HepG2 (cell line): Measurements from ENCODE around the gene PNKD. TPM values are rescaled to one million over a fixed set of nuclear protein-coding genes. Genes with fewer than 3 reads are reported as not detected.

Source experiments
- ADNP ChIP-seq: sonication (generic); formaldehyde crosslinking; IDR thresholded peaks from 2 replicates; pipeline ENCODE4 v1.4.0; 2020; ENCODE audit warnings: missing genetic modification reagents
- CBX5 ChIP-seq: sonication (generic); formaldehyde crosslinking; IDR thresholded peaks from 2 replicates; pipeline ENCODE4 v1.4.0; 2020; ENCODE audit warnings: missing genetic modification reagents, borderline replicate concordance
- FOSL1 ChIP-seq: sonication (generic); formaldehyde crosslinking; IDR thresholded peaks from 2 replicates; pipeline ENCODE4 v1.9.0; 2021; ENCODE audit warnings: missing genetic modification reagents, borderline replicate concordance
- HMGA1 ChIP-seq: sonication (generic); formaldehyde crosslinking; conservative IDR thresholded peaks from 2 replicates; pipeline ENCODE4 v1.4.0; 2020; ENCODE audit warnings: missing genetic modification reagents
- IKZF1 ChIP-seq: fragments of 450-650 bp; IDR thresholded peaks from 2 replicates; pipeline ENCODE4 v1.7.1; 2016
- MATR3 ChIP-seq: sonication (generic); formaldehyde crosslinking; IDR thresholded peaks from 2 replicates; pipeline ENCODE4 v1.4.0; 2020; ENCODE audit warnings: missing genetic modification reagents
- MYNN ChIP-seq: sonication (generic); formaldehyde crosslinking; IDR thresholded peaks from 2 replicates; pipeline ENCODE4 v1.4.0; 2020; ENCODE audit warnings: mild to moderate bottlenecking, low read depth, missing genetic modification reagents
- NFKBIZ ChIP-seq: IDR thresholded peaks from 2 replicates; pipeline ENCODE4 v1.6.1; 2018; ENCODE audit warnings: missing genetic modification reagents, missing compliant biosample characterization
- NFYC ChIP-seq: IDR thresholded peaks from 2 replicates; pipeline ENCODE4 v1.6.1; 2016; ENCODE audit warnings: missing genetic modification reagents, missing compliant biosample characterization
- PCBP2 ChIP-seq: fragments of 200-400 bp; formaldehyde crosslinking; optimal IDR thresholded peaks from 2 replicates; pipeline ENCODE3; 2018; ENCODE audit warnings: low read length, low read depth; ENCODE audit not compliant: poor library complexity, severe bottlenecking
- PHF20 ChIP-seq: sonication (generic); formaldehyde crosslinking; IDR thresholded peaks from 2 replicates; pipeline ENCODE4 v1.5.0; 2020; ENCODE audit warnings: mild to moderate bottlenecking, missing genetic modification reagents
- RARG ChIP-seq: sonication (generic); formaldehyde crosslinking; IDR thresholded peaks from 2 replicates; pipeline ENCODE4 v1.4.0; 2020; ENCODE audit warnings: low read depth, mild to moderate bottlenecking, missing genetic modification reagents
- RBAK ChIP-seq: sonication (generic); formaldehyde crosslinking; IDR thresholded peaks from 2 replicates; pipeline ENCODE4 v1.5.1; 2020; ENCODE audit warnings: mild to moderate bottlenecking, missing genetic modification reagents
- RBM22 ChIP-seq: fragments of 200-400 bp; formaldehyde crosslinking; optimal IDR thresholded peaks from 2 replicates; pipeline ENCODE3; 2017; ENCODE audit warnings: mild to moderate bottlenecking, low read length, moderate library complexity
- RXRA ChIP-seq: sonication (generic); formaldehyde crosslinking; IDR thresholded peaks from 2 replicates; pipeline ENCODE4 v1.5.1; 2020; ENCODE audit warnings: missing genetic modification reagents
- SIX1 ChIP-seq: sonication (generic); formaldehyde crosslinking; IDR thresholded peaks from 2 replicates; pipeline ENCODE4 v1.4.0; 2020; ENCODE audit warnings: missing genetic modification reagents, borderline replicate concordance
- SP5 ChIP-seq: IDR thresholded peaks from 2 replicates; pipeline ENCODE4 v1.6.1; 2016; ENCODE audit warnings: low read depth, borderline replicate concordance
- TCF7L2 ChIP-seq: IDR thresholded peaks from 2 replicates; pipeline ENCODE4 v1.6.1; 2011; ENCODE audit warnings: mild to moderate bottlenecking, low read depth, low read length, moderate library complexity
- TGIF2 ChIP-seq: IDR thresholded peaks from 2 replicates; pipeline ENCODE4 v1.6.1; 2016; ENCODE audit warnings: control low read depth, missing compliant biosample characterization
- YEATS4 ChIP-seq: sonication (generic); formaldehyde crosslinking; IDR thresholded peaks from 2 replicates; pipeline ENCODE4 v1.4.0; 2020; ENCODE audit warnings: missing genetic modification reagents, borderline replicate concordance
- ZBTB21 ChIP-seq: sonication (generic); formaldehyde crosslinking; IDR thresholded peaks from 2 replicates; pipeline ENCODE4 v1.4.0; 2020; ENCODE audit warnings: missing genetic modification reagents
- ZBTB38 ChIP-seq: sonication (generic); formaldehyde crosslinking; IDR thresholded peaks from 2 replicates; pipeline ENCODE4 v1.5.1; 2020; ENCODE audit warnings: mild to moderate bottlenecking, missing genetic modification reagents
- ZBTB7A ChIP-seq: sonication (generic); formaldehyde crosslinking; IDR thresholded peaks from 2 replicates; pipeline ENCODE4 v1.8.0; 2022; ENCODE audit warnings: mild to moderate bottlenecking, missing genetic modification reagents
- ZNF20 ChIP-seq: sonication (generic); formaldehyde crosslinking; IDR thresholded peaks from 2 replicates; pipeline ENCODE4 v1.4.0; 2020; ENCODE audit warnings: mild to moderate bottlenecking, moderate library complexity, missing genetic modification reagents
- ZNF230 ChIP-seq: sonication (generic); formaldehyde crosslinking; IDR thresholded peaks from 2 replicates; pipeline ENCODE4 v1.4.0; 2020; ENCODE audit warnings: mild to moderate bottlenecking, missing genetic modification reagents
- ZNF432 ChIP-seq: sonication (generic); formaldehyde crosslinking; IDR thresholded peaks from 2 replicates; pipeline ENCODE4 v1.5.0; 2020; ENCODE audit warnings: missing genetic modification reagents, mild to moderate bottlenecking, borderline replicate concordance
- ZNF546 ChIP-seq: sonication (generic); formaldehyde crosslinking; conservative IDR thresholded peaks from 2 replicates; pipeline ENCODE4 v1.8.1; 2023; ENCODE audit warnings: mild to moderate bottlenecking, missing genetic modification reagents
- ZNF570 ChIP-seq: sonication (generic); formaldehyde crosslinking; IDR thresholded peaks from 2 replicates; pipeline ENCODE4 v1.4.0; 2020; ENCODE audit warnings: mild to moderate bottlenecking, missing genetic modification reagents, borderline replicate concordance
- ZNF589 ChIP-seq: sonication (generic); formaldehyde crosslinking; conservative IDR thresholded peaks from 2 replicates; pipeline ENCODE4 v1.8.0; 2022; ENCODE audit warnings: mild to moderate bottlenecking, moderate library complexity, missing genetic modification reagents
- ZNF644 ChIP-seq: IDR thresholded peaks from 2 replicates; pipeline ENCODE4 v1.6.1; 2016; ENCODE audit warnings: low read depth
- ZNF768 ChIP-seq: sonication (generic); formaldehyde crosslinking; IDR thresholded peaks from 2 replicates; pipeline ENCODE4 v1.4.0; 2020; ENCODE audit warnings: missing genetic modification reagents
- ZNF772 ChIP-seq: sonication (generic); formaldehyde crosslinking; IDR thresholded peaks from 2 replicates; pipeline ENCODE4 v1.5.0; 2020; ENCODE audit warnings: mild to moderate bottlenecking, missing genetic modification reagents
- polyA plus RNA-seq, 8 experiments: library from polyadenylated mRNA; depleted of rRNA in 3 of 8; stranded (reverse) in 7 of 8; unstranded in 1 of 8; fragments of >200 nt; fragmentation: Illumina TruSeq in 4 of 8; extraction: Trizol in 4 of 8; gene quantifications; 2 replicates each; pipeline versions ENCODE4 v1.2.1 to v1.2.3, GENCODE V29; 2011 to 2016; ENCODE audit warnings: low read depth in 4 of 8, missing spikeins in 1 of 8, mixed read lengths in 1 of 8; ENCODE audit not compliant: insufficient read depth in 1 of 8
- total RNA-seq, 5 experiments: library from RNA; depleted of rRNA; stranded (reverse); fragments of >200 nt; fragmentation: Illumina TruSeq; extraction: Trizol; gene quantifications; 2 replicates each; pipeline ENCODE4 v1.2.3, GENCODE V29; 2016; ENCODE audit warnings: low read depth in 1 of 5
- TF ChIP-seq, protein P1 (sequence below): sonication (generic); formaldehyde crosslinking; IDR thresholded peaks from 2 replicates; pipeline ENCODE4 v1.4.0; 2020; ENCODE audit warnings: mild to moderate bottlenecking, missing genetic modification reagents
- TF ChIP-seq, protein P2 (sequence below): sonication (generic); formaldehyde crosslinking; IDR thresholded peaks from 2 replicates; pipeline ENCODE4 v1.5.0; 2020; ENCODE audit warnings: missing genetic modification reagents, mild to moderate bottlenecking, borderline replicate concordance

The PNKD gene
- total and polyA plus RNA-seq, 2 of the 13 experiments (the other 11 are each of a cell fraction or from before 2014, with no cell fraction given), result 55.9 to 80.4 TPM

DNA sequence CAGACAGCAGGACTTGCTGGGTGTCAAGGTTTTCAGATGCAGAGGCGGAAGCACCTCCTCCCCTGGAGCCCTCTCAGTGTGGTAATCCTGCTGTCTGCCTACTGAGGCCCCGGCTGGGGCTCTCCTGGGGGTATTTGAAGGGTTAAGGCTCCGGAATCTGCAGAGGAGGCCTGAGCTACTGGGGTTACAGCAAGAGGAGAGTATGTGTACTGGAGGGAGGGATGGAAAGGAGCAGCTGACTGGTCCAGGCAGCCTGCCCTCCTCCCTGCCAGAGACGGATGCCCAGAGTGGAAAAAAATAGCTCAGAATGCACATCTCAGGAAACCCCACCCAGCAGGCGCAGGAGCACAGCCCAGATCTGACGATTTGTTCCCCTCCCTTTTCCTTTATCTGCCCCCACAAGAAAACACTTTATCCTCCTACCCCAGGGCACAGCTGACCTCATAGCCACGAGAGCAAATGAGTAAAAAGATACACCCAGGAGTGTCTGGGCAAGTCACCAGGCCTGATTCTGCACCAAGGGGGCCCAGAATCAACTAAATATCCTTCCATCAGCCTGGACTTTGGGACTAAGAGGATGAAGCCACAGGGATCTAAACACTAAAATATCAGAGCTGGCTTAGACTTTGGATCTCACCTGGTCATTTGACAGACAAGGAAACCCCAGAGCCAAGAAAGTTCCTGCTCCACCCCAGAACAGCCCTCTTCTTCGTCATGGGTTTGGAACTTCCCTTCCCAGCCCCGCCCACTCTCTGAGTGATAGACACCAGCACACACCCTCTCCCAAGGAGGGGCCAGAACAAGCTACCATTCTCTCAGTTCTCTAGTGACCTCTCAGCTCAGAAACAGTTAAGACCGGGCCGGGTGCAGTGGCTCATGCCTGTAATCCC is 16.5 kb downstream of the PNKD start (continued):
- TF ChIP-seq ZNF589 (CRISPR knock-in tag) (no peak), RBM22 (no peak), PCBP2 (no peak), RXRA (no peak; the same call in 1 of the 2 replicates), ZBTB38 (CRISPR knock-in tag) (no peak), TGIF2 (CRISPR knock-in tag) (peak; percentile 61), RARG (no peak), CBX5 (CRISPR knock-in tag) (no peak), ZNF644 (no peak), ZNF570 (CRISPR knock-in tag) (no peak), YEATS4 (no peak), ZNF768 (no peak), ZNF230 (no peak), HMGA1 (CRISPR knock-in tag) (no peak), SP5 (CRISPR knock-in tag) (peak; percentile 88), MATR3 (no peak), ADNP (CRISPR knock-in tag) (no peak), NFYC (CRISPR knock-in tag) (no peak), IKZF1 (no peak), ZBTB21 (0 out of 2 replicates have a peak, but pooled peaks have one; percentile 48), SIX1 (CRISPR knock-in tag) (no peak), ZNF546 (CRISPR knock-in tag) (no peak), NFKBIZ (CRISPR knock-in tag) (no peak; the same call in 1 of the 2 replicates), MYNN (CRISPR knock-in tag) (no peak), RBAK (CRISPR knock-in tag) (no peak), ZNF20 (CRISPR knock-in tag) (no peak), ZNF772 (CRISPR knock-in tag) (no peak), FOSL1 (CRISPR knock-in tag) (no peak), PHF20 (CRISPR knock-in tag) (no peak), ZNF432 (CRISPR knock-in tag) (no peak), ZBTB7A (CRISPR knock-in tag) (no peak), TCF7L2 (no peak)
- TF ChIP-seq, protein P1, sequence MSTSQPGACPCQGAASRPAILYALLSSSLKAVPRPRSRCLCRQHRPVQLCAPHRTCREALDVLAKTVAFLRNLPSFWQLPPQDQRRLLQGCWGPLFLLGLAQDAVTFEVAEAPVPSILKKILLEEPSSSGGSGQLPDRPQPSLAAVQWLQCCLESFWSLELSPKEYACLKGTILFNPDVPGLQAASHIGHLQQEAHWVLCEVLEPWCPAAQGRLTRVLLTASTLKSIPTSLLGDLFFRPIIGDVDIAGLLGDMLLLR (CRISPR knock-in tag), result no peak
- TF ChIP-seq, protein P2, sequence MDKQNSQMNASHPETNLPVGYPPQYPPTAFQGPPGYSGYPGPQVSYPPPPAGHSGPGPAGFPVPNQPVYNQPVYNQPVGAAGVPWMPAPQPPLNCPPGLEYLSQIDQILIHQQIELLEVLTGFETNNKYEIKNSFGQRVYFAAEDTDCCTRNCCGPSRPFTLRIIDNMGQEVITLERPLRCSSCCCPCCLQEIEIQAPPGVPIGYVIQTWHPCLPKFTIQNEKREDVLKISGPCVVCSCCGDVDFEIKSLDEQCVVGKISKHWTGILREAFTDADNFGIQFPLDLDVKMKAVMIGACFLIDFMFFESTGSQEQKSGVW (CRISPR knock-in tag), result no peak
